Measurements from ENCODE around the gene G0S2.
"Not testable (repeated sequence)": the region's sequence is repeated elsewhere in the genome, so short reads cannot be mapped to it uniquely, and the experiment has no call there.

The G0S2 gene

DNA sequence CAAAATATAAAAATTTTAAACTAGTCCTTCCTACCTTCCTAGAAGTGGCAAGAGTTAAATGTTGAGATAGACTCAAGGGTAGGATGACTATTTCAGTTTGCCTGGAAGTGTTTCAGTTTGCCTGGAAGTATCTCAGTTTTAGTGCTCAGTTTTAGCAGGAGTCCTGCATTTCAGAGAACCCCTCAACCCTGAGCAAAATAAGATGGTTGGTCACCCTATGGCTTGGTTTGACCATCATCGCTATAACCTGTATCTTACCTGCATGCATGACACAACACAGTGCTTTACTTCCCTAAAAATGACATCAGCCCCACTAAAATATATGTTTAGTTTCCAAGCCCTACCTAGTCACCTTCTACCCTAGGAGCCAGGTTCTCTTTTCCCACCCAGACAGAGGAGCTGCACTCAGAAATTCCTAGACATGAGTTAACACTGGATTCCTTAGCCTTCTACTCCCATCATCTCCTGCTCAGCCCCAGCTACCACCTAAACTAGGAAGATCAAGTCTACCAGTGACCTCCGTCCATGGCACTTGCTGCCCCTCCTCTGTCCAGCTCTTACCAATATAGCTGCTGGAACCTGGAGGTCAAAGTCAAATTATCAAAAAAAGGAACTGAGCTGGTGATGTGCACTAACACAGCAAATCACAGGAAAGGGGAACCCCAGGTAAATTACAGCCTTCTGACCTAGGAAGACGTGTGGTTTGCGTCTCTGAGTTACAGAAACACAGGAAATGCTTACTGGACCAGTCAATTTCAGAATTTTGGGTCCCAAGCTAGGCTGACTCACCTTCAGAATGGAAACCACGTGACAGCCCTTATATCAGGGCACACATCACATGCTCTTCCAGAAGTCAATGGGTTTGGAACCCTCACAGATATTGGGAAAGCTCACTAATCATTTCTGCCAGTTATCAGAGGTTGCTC lies 2.2 kb upstream of the G0S2 start:
- DNase-seq: no peak
- in situ Hi-C loops (cut with MboI; ENCODE audit: low pct_unique_long_range_greater_than_20kb, low sequenced_read_pairs): no loop called here

DNA sequence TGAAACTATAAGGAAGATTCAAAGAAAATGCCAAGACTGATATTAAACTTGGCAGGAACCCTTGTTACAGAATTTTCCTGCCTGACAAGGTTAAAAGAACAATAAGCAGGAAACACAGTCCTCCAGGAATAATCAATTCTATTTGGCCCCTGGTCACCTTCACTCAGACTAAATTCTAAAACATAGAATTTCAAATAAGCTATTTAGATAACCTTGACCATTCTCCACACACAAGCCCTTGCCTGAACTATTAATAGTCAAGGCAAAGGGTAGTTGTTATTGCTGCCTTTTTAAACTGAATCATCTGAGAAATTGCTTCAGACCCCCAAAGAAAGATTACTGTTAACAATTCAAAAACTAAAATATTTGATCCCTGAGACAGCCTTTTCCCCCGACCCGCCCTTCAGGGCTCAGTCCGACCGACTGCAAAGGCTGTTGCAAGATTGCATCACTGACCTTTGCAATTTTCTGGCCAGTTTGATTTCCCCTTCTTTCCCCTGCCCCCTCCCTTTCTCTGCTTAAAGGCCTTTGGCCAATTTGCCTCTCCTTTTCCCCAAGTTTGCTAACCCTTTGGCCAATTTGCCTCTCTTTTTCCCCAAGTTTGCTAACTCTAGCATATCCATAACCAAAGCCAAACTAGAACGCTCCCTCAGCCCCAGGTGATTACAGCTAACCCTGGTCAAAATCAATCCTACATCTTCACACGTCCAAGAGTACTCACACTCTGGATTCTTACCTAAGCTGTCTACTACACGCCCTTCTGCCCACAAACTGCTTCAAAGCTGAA lies 1.4 kb upstream of the G0S2 start:
- in situ Hi-C loops (cut with MboI; ENCODE audit: low pct_unique_long_range_greater_than_20kb, low sequenced_read_pairs): no loop called here
- no peak for DNase-seq

DNA sequence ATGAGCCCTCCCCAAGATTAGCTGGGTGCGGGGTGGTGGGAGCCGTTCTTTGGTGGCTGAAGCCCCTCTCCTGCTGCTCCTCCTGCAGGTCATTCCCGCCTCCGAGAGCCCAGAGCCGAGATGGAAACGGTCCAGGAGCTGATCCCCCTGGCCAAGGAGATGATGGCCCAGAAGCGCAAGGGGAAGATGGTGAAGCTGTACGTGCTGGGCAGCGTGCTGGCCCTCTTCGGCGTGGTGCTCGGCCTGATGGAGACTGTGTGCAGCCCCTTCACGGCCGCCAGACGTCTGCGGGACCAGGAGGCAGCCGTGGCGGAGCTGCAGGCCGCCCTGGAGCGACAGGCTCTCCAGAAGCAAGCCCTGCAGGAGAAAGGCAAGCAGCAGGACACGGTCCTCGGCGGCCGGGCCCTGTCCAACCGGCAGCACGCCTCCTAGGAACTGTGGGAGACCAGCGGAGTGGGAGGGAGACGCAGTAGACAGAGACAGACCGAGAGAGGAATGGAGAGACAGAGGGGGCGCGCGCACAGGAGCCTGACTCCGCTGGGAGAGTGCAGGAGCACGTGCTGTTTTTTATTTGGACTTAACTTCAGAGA lies 448 bp downstream of the G0S2 start:
- DNase-seq: no peak

DNA sequence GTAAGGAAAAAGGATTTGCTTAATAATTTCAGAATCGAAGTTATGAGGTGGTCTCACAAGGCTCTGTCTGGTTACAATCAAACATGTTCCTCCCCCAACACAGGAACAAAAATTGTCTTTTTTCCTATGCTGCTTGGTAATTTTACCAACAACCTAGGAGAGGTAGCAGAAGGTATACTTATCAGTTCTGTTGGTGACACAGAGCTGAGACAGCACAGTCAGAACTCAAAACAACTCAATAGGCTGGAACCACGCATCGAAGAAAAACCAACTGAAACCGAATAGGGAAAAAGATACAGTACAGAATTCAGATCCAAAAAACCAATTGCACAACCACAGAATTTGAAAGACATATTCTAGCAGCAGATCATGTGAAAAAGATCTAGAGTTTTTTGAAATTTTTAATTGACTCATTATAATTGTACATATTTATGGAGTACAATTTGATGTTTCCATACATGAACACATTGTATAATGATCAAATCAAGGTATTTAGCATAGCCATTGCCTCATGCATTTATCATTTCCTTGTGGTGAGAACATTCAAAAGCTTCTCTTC lies 3.8 kb downstream of the G0S2 start:
- in situ Hi-C loops (cut with MboI; ENCODE audit: low pct_unique_long_range_greater_than_20kb, low sequenced_read_pairs): loop anchor here (25.0 kb wide), 1 partner anchor 92 kb away; the partner anchor contains the start of gene CAMK1G
- DNase-seq: no peak

More for the DNA sequence above, 448 bp downstream of the G0S2 start:
- in situ Hi-C loops (cut with MboI; ENCODE audit: low pct_unique_long_range_greater_than_20kb, low sequenced_read_pairs): loop anchor here (25.0 kb wide), 1 partner anchor 88 kb away; the partner anchor contains the start of gene CAMK1G

DNA sequence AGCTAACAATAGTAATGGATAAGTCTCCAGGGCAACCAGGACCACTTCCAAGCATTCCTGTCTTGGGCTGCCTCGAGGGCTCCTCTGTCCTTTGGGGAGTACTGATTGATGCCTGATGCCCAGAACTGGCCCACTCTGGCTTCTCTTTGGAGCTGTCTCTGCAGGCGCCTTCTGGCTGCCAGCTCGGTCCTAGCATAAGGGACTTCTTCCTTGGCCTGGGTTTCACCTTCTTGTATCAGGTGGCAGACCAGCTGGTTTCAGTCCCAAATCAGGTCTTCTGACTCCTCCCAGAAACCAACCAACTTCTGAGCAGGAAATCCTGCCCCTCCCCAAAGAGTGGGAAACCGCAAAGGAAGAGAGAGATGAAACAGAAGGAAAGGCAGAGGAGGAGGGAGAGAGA lies 10.6 kb downstream of the G0S2 start:
- in situ Hi-C loops (cut with MboI; ENCODE audit: low pct_unique_long_range_greater_than_20kb, low sequenced_read_pairs): loop anchor here (25.0 kb wide), 1 partner anchor 99 kb away; the partner anchor contains the start of gene CAMK1G

DNA sequence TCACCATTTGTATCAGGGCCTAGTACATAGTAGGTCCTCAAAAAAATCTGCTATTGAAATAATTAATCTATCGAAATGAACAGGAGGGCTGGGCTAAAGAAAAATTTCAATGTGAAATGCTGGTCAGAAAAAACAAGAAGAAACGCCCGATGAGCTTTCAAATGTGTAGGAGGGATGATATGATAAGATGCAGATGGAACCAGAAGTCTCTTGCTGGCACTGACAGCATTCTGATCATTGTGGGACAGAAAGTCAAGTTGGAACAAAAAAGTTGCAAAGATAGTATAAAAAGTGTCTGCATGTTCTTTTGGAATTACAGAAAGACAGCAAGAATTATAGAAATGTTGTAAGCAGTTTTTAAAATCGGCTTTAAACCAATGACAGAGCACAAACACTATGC lies 11.1 kb downstream of the G0S2 start:
- no peak for DNase-seq
- in situ Hi-C loops (cut with MboI; ENCODE audit: low pct_unique_long_range_greater_than_20kb, low sequenced_read_pairs): loop anchor here (25.0 kb wide), 1 partner anchor 99 kb away; the partner anchor contains the start of gene CAMK1G

More for the DNA sequence above, 10.6 kb downstream of the G0S2 start:
- no peak for DNase-seq

DNA sequence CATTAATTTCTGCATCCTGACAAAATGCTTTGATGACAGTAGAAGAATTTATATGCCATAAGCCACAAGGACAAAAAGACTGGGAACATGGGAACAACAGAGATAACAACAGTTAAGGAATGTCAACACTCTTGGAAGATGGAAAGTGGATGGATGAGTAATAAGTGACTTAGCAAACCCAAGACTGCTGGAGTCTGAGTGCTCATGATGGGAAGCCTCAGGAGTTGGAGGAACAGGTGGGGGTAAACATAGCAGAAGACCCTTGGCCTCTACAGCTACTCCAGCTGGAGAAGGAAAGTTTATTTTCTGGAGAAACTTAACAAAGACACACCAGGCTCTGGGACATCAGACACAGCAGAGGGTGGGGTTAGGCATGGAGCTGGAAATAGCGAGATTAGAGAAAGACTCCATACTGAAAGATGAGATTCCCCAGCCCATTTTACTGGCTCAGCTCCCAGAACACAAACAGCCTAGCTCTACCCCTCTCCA lies 13.6 kb downstream of the G0S2 start:
- in situ Hi-C loops (cut with MboI; ENCODE audit: low pct_unique_long_range_greater_than_20kb, low sequenced_read_pairs): loop anchor here (25.0 kb wide), 1 partner anchor 101 kb away; the partner anchor contains the start of gene CAMK1G
- DNase-seq: no peak

DNA sequence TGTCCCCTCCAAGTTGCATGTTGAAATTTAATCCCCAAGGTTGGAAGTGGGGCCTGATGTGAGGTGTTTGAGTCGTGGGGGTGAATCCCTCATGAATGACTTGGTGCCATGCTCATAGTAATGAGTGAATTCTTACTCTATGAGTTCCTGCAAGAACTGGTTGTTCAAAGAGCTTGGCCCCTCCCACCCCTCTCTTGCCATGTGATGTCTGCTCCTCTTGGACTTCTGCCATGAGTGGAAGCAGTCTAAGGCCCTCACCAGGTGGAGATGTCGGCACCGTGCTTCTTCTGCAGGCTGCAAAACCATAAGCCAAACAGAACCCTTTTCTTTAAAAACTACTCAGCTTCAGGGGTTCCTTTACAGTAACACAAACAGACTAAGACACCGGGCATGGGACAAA lies 14.3 kb downstream of the G0S2 start:
- no peak for DNase-seq
- in situ Hi-C loops (cut with MboI; ENCODE audit: low pct_unique_long_range_greater_than_20kb, low sequenced_read_pairs): loop anchor here (25.0 kb wide), 1 partner anchor 102 kb away; the partner anchor contains the start of gene CAMK1G

DNA sequence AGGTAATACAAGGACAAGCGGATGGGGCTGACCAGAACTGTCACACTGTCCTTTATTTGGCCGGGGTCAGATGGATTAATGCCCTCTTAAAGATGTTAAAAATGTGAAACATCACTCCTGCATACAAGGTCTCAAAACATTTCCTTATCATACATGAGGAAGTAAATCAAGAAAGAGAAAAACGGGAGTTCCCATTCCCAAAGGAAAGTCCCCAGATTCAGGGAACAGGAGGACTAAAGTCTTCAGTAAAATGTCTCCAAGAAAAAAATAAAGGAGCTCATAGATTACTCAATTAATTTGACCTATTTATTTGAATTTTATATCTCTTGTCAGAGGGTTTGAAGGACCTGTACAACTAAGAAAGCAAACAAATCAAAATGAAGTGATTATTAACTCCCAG lies 16.0 kb downstream of the G0S2 start:
- DNase-seq: no peak
- in situ Hi-C loops (cut with MboI; ENCODE audit: low pct_unique_long_range_greater_than_20kb, low sequenced_read_pairs): loop anchor here (25.0 kb wide), 1 partner anchor 104 kb away; the partner anchor contains the start of gene CAMK1G

DNA sequence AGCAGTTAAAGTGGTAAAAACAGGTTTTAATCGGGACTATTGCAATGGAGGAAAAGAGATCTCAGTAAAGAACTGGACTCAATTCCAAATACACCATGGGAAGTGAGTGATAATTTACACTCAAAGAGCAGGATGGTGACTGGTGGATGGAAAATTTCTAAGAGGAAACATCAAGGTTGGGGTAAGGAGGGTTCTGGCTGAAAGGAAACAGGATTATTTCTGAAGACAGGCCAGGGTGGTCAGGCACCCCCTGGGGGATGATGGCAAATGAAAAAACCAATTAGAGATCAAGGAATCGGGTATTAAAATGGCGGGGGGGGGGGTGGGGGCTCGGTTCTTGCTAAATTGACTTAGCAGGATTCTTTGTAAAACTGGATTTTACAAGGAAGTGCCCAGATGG lies 17.1 kb downstream of the G0S2 start:
- DNase-seq: no peak
- in situ Hi-C loops (cut with MboI; ENCODE audit: low pct_unique_long_range_greater_than_20kb, low sequenced_read_pairs): loop anchor here (25.0 kb wide), 1 partner anchor 105 kb away; the partner anchor contains the start of gene CAMK1G

DNA sequence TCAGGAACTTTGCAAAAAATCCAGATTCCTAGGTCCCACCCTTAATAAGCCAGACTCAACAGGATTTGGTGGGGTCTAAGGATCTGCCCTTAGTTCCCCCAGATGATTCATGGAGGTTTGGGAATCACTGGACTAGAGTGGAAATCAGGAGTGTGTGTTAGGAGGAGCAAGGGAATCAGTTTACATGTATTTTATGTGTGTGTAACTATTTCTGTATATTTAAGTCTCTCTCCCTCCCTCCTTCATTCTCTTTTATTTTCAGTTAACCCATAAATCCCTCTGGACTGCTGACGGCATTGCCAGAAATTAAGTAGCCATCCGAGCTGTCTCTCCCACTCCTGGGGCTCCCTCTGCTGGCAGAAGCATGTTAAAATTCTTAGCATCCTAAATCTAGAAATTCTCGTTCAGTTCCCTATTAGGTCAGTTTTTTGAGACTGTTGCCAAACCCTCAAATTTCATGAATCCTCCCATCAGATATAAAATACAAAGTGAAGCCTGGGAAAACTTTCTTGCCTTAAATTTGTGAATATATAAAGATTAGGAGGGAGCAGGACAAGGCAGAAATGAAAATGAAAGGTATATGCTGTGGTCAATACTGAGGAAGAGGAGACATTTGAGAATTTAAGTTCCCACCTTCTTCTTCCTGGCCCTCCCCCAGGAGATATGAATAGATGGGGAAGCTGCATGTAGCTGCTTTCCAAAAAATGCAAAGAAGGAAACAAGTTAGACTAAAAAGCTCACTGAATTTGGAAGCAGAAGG lies 17.7 kb downstream of the G0S2 start:
- in situ Hi-C loops (cut with MboI; ENCODE audit: low pct_unique_long_range_greater_than_20kb, low sequenced_read_pairs): loop anchor here (25.0 kb wide), 1 partner anchor 106 kb away; the partner anchor contains the start of gene CAMK1G
- peak; percentile 68 for DNase-seq

DNA sequence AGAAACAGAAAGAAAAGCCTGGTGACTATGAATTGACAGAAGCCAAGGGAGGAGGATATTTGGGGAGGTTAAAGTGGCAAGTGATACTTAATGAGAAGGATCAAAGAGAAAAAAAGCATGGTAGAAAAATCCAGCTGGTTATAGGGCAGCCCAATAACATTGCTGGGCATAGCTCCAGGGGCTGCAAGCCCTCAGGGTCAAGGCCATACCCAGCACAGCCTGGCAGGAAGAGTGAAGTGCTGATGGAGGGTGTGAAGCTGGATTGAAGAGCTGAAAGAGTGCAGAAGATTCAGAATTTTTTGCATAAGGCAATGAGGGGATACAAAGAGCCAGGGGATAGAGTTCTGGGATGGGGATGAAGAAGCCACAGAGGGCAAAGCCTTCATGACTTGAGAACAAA lies 21.5 kb downstream of the G0S2 start:
- in situ Hi-C loops (cut with MboI; ENCODE audit: low pct_unique_long_range_greater_than_20kb, low sequenced_read_pairs): loop anchor here (25.0 kb wide), 1 partner anchor 109 kb away; the partner anchor contains the start of gene CAMK1G
- DNase-seq: no peak

DNA sequence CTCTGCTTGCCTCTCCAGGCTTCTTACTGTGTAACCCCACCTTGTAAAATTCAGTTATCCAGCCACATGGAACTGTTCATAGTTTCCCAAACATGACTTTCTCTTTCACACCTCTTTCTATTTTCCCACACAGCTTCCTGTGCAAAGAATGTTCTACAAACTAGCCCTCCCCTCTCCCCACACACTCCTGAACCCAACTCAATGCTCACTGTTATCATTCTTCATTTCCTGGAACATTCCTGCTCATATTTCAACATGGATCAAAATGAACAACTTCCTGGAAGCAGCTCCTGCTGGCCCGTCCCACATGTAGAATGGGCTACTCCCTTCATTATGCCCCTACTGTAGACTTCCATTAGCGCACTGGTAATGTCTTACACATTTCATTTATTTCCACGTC lies 21.9 kb downstream of the G0S2 start:
- in situ Hi-C loops (cut with MboI; ENCODE audit: low pct_unique_long_range_greater_than_20kb, low sequenced_read_pairs): loop anchor here (25.0 kb wide), 1 partner anchor 110 kb away; the partner anchor contains the start of gene CAMK1G
- DNase-seq: no peak

DNA sequence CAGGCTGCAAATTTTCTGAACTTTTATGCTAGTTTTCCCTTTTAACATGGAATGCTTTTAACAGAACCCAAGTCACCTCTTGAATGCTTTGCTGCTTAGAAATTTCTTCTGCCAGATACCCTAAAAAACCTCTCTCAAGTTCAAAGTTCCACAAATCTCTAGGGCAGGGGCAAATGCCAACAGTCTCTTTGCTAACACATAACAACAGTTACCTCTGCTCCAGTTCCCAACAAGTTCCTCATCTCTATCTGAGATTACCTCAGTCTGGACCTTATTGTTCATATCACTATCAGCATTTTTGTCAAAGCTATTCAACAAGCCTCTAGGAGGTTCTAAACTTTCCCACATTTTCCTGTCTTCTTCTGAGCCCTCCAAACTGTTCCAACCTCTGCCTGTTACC lies 25.5 kb downstream of the G0S2 start:
- DNase-seq; in situ Hi-C loops (cut with MboI; ENCODE audit: low pct_unique_long_range_greater_than_20kb, low sequenced_read_pairs): not testable (repeated sequence)

DNA sequence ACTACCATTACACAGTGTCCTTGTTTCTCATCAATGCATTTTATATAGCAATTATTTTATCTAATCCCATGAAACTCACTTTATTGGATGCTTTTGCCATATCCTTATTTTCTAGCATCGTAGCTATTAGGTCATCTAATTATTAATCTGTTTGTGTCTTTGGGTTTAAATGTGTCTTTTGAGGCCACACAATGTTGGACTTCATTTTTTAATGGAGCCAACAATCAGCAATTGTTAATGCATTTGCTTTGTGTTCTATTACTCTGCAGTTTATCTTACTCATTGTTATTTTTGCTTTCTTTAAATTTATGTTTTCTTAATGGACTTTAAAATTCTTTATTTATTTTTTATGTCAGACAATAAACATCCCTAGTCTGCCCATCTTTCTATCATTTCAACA lies 27.6 kb downstream of the G0S2 start:
- in situ Hi-C loops (cut with MboI; ENCODE audit: low pct_unique_long_range_greater_than_20kb, low sequenced_read_pairs): no loop called here
- DNase-seq: no peak

DNA sequence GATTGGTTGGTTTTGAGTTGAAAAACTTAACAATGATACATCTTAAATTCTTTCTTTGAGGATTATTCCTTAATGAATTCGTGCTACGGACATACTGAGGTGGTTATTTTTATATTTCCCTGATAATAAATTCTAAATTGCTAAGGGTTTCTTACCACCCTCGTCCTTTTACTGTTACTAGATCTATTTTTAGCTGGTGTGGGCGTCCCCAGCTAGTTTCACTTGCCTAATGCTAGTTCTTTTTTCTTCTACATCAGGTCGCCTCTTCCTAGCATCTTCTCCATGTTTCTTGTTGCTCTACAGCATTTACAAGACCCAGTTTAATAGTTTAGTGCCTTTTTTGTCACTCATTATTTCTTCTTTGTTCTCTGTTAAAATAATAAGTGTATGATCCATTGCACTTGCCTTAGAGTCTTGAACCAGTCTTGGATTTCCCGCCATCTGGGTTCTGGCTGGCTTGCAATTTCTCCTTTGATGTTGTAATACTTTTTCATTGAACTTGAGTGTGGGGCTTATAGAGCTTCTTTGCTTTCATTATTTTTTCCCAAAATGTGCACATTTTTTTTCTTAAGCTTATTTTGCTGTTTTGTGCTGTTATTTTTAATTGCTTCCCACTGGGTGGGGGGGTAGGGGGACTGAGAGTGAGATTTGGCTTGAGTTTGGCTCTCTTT lies 28.8 kb downstream of the G0S2 start:
- DNase-seq: no peak
- in situ Hi-C loops (cut with MboI; ENCODE audit: low pct_unique_long_range_greater_than_20kb, low sequenced_read_pairs): no loop called here

DNA sequence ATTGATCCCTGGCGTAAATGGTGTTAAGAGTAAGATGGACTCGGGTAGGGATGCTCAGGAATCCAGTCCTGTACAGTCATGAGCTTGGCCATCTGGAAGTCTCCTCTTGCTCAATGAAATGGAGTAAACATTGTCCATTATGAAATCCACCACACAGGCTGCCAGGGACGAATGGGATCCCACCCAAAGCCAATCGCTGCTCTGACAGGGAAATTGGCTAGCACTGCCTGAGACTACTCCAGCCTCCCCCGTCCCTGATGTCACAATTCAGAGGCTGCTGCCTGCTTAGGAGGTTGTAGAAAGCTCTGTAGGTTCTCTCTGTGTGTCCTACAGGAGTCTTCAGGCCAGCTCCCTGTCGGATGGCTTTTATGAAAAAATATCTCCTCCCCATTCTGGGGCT lies 29.4 kb downstream of the G0S2 start, which contains the start of gene HSD11B1:
HSD11B1 (plus strand) TSS at position 263 of the 400 bp plus-strand sequence; CDS start at position 360, 97 bp downstream.
- in situ Hi-C loops (cut with MboI; ENCODE audit: low pct_unique_long_range_greater_than_20kb, low sequenced_read_pairs): no loop called here
- DNase-seq: no peak
